GM21423 (cell line): ENCODE results near the gene ABCG4.

Experiments
- ATAC-seq: cut with Tn5 transposase; IDR thresholded peaks from one replicate; pipeline ENCODE4 v1.9.1; 2021; ENCODE audit warnings: mild to moderate bottlenecking, moderate library complexity; ENCODE audit not compliant: unreplicated experiment

Gene ABCG4

DNA sequence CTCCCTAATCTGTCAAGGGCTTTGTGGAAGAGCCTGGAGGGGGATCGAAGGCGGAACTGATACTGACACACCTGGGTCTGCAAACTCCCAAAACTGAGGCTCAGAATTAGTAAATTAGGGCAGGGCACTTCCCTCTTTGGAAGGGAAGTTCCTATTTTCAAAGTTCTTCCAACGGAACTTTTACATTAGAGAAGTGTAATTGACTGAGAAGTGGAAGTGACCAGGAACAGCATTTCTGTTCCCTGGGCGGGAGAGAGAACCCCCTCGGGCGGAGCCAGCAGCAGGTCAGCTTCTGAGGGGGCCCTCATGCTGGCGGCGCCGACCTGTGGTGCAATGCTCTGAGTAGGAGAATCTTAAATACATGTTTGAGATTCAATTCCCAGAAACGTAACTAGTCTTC lies 56.2 kb downstream of the ABCG4 start:
- ATAC-seq: no peak

- ATAC-seq: peak; percentile 82
Measured at GRCh38 chr11:119205574-119206510, 57.0 kb downstream of the ABCG4 start, which contains the start of gene CBL. Gene CBL, plus strand, starts transcription at chr11:119206339. Its CDS starts 79 bp downstream, at chr11:119206418.

GRCh38 chr11:119206511-119207414 lies 57.9 kb downstream of the ABCG4 start:
- ATAC-seq: peak; percentile 19

DNA sequence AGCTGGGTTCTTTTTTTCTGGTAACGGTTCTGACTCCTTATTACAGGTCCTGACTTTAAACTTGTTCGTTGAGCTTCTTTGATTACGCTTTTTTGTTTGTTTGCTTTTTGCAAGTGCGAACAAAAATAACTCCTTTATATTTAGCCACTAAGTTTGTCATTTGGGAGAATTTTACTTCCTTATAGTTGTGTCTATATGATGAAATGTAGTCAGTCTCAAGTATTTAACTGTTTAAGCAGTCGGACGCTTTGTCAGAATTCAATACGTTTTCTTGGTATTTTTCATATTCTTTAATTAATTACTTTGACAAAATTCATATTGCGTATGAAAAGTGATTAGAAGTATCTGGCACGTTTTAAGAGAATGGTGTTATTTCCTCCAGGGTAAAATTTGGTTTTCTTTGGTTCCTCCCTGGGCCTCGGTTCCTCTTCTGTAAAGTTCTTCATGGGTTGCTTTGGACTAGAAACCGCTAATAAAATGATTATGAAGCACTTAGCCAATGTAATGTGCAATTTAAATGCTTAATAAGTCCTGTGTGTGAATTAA lies 58.6 kb downstream of the ABCG4 start:
- no peak for ATAC-seq

DNA sequence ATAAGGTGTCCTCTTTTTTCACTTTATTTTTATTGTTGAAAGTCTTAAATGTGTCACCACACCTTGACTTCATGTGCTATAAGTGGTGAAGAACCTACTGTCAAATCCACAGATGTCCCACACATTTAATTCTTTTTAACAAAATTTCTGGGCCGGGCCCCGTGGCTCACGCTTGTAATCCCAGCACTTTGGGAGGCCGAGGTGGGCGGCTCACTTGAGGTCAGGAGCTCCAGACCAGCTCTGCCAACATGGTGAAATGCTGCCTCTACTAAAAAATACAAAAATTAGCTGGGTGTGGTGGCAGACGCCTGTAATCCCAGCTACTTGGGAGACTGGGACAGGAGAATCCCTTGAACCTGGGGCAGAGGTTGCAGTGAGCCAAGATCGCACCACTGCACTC lies 60.3 kb downstream of the ABCG4 start:
- no peak for ATAC-seq

- no peak for ATAC-seq
Measured at GRCh38 chr11:119210050-119210449, 61.2 kb downstream of the ABCG4 start.
